MV-4-11 (cell line): ENCODE results near the gene ATF3.
"Not testable (repeated sequence)": the region's sequence is repeated elsewhere in the genome, so short reads cannot be mapped to it uniquely, and the experiment has no call there.

Experiments used
- DNase-seq: peaks from one replicate; lab custom pipeline; 2025; lab: John Stamatoyannopoulos, UW

Gene ATF3

GRCh38 chr1:212628046-212628445 is 19.5 kb downstream of the ATF3 start:
- no peak for DNase-seq

GRCh38 chr1:212628813-212629415 is 20.4 kb downstream of the ATF3 start:
- no peak for DNase-seq

- no peak for DNase-seq
These were observed 21.0 kb downstream of the ATF3 start for GRCh38 chr1:212629450-212630157.

- peak; percentile 95 for DNase-seq
These were observed 21.8 kb downstream of the ATF3 start for GRCh38 chr1:212630158-212630900.

GRCh38 chr1:212633161-212633560 is 24.6 kb downstream of the ATF3 start:
- DNase-seq: no peak

GRCh38 chr1:212634252-212634651 is 25.7 kb downstream of the ATF3 start:
- DNase-seq: no peak

GRCh38 chr1:212635141-212635631 is 26.6 kb downstream of the ATF3 start:
- DNase-seq: peak; percentile 39

GRCh38 chr1:212637902-212638301 is 29.3 kb downstream of the ATF3 start:
- DNase-seq: peak; percentile 2

GRCh38 chr1:212638492-212639151 is 30.1 kb downstream of the ATF3 start:
- peak; percentile 36 for DNase-seq

- not testable (repeated sequence) for DNase-seq
These were observed 31.0 kb downstream of the ATF3 start for GRCh38 chr1:212639524-212639923.

- DNase-seq: peak; percentile 74
These were observed 31.8 kb downstream of the ATF3 start for GRCh38 chr1:212640223-212640878.

GRCh38 chr1:212641956-212642355 is 33.4 kb downstream of the ATF3 start:
- DNase-seq: no peak

GRCh38 chr1:212643877-212644276 is 35.3 kb downstream of the ATF3 start:
- DNase-seq: no peak

- no peak for DNase-seq
These were observed 36.4 kb downstream of the ATF3 start for GRCh38 chr1:212644866-212645545.

GRCh38 chr1:212645546-212646543 is 37.3 kb downstream of the ATF3 start:
- no peak for DNase-seq

GRCh38 chr1:212646588-212646987 is 38.0 kb downstream of the ATF3 start:
- no peak for DNase-seq

GRCh38 chr1:212647004-212647403 is 38.4 kb downstream of the ATF3 start:
- no peak for DNase-seq

- no peak for DNase-seq
These were observed 39.9 kb downstream of the ATF3 start for GRCh38 chr1:212648431-212648830.

- DNase-seq: no peak
These were observed 40.5 kb downstream of the ATF3 start for GRCh38 chr1:212649020-212649419.

GRCh38 chr1:212650228-212650627 is 41.7 kb downstream of the ATF3 start:
- no peak for DNase-seq
